GM19023 (cell line): Measurements from ENCODE around the gene UGT1A1.

Source experiments
- ATAC-seq: cut with Tn5 transposase; IDR thresholded peaks from one replicate; pipeline ENCODE4 v1.9.1; 2021; ENCODE audit warnings: mild to moderate bottlenecking, moderate library complexity; ENCODE audit not compliant: unreplicated experiment

UGT1A1 gene

GRCh38 chr2:233794128-233794658 is 34.1 kb downstream of the UGT1A1 start:
- no peak for ATAC-seq

- ATAC-seq, result no peak
Measured at GRCh38 chr2:233795735-233796171, 35.7 kb downstream of the UGT1A1 start.

GRCh38 chr2:233796254-233796653 is 36.2 kb downstream of the UGT1A1 start:
- no peak for ATAC-seq

GRCh38 chr2:233798335-233799086 is 38.4 kb downstream of the UGT1A1 start:
- ATAC-seq, result no peak

- ATAC-seq, result no peak
Measured at GRCh38 chr2:233799087-233799665, 39.1 kb downstream of the UGT1A1 start.

- no peak for ATAC-seq
Measured at GRCh38 chr2:233799716-233800115, 39.6 kb downstream of the UGT1A1 start.

- ATAC-seq, result no peak
Measured at GRCh38 chr2:233800208-233800607, 40.1 kb downstream of the UGT1A1 start.

GRCh38 chr2:233801357-233802131 is 41.5 kb downstream of the UGT1A1 start:
- ATAC-seq, result no peak

- no peak for ATAC-seq
Measured at GRCh38 chr2:233802132-233802815, 42.2 kb downstream of the UGT1A1 start.

- no peak for ATAC-seq
Measured at GRCh38 chr2:233803292-233803911, 43.3 kb downstream of the UGT1A1 start.

GRCh38 chr2:233803994-233804393 is 43.9 kb downstream of the UGT1A1 start:
- no peak for ATAC-seq

GRCh38 chr2:233807215-233807865 is 47.3 kb downstream of the UGT1A1 start:
- ATAC-seq, result no peak

- ATAC-seq, result no peak
Measured at GRCh38 chr2:233807966-233808935, 48.2 kb downstream of the UGT1A1 start.

- ATAC-seq, result no peak
Measured at GRCh38 chr2:233810385-233810784, 50.3 kb downstream of the UGT1A1 start.

GRCh38 chr2:233811087-233811486 is 51.0 kb downstream of the UGT1A1 start:
- ATAC-seq, result no peak

GRCh38 chr2:233811732-233812131 is 51.7 kb downstream of the UGT1A1 start:
- no peak for ATAC-seq

- no peak for ATAC-seq
Measured at GRCh38 chr2:233813236-233814055, 53.4 kb downstream of the UGT1A1 start.
